ENCODE results near the gene FBXW7. TPM values are rescaled to one million over a fixed set of nuclear protein-coding genes. Genes with fewer than 3 reads are reported as not detected.

Gene FBXW7
- total RNA-seq, 4 donors from 2014 or later = 76.4 to 199 (median 103) TPM

DNA sequence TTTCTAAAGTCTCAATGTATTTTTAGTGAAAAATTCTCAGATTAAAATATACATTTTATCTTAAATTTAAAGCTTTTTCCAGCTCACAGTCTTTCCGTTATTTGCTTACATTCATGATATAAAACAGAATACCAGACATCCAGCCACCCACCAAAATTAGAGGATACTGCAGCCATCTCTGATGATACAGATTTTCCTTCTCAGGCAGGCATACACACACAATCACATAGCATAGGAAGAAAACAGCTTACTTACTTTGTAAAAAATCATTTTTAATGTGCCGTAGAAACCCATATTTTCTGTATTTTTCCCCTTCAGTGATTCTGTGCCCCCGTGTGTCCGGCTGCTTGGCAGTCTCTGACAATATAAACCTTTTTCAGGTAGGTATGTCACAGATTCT, 183.7 kb downstream of the FBXW7 start:
- peak overlapping the region; percentile 12 for H3K4me3 ChIP-seq (ENCODE audit: low read depth, poor library complexity, severe bottlenecking)
- no peak for DNase-seq (ENCODE audit: low spot score in 2 of 2)
- intact Hi-C loops (cut with DNase I; ENCODE audit: low total_unique reads) = no loop called here
- 9 to 13% methylated on average over 4 of the region's 4 CpGs for WGBS, 2 donors
- no peak for TF ChIP-seq POLR2A (IDR thresholded peaks at IDR 0.05)
- TF ChIP-seq, protein P1, sequence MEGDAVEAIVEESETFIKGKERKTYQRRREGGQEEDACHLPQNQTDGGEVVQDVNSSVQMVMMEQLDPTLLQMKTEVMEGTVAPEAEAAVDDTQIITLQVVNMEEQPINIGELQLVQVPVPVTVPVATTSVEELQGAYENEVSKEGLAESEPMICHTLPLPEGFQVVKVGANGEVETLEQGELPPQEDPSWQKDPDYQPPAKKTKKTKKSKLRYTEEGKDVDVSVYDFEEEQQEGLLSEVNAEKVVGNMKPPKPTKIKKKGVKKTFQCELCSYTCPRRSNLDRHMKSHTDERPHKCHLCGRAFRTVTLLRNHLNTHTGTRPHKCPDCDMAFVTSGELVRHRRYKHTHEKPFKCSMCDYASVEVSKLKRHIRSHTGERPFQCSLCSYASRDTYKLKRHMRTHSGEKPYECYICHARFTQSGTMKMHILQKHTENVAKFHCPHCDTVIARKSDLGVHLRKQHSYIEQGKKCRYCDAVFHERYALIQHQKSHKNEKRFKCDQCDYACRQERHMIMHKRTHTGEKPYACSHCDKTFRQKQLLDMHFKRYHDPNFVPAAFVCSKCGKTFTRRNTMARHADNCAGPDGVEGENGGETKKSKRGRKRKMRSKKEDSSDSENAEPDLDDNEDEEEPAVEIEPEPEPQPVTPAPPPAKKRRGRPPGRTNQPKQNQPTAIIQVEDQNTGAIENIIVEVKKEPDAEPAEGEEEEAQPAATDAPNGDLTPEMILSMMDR (IDR thresholded peaks at IDR 0.05) = no peak

DNA sequence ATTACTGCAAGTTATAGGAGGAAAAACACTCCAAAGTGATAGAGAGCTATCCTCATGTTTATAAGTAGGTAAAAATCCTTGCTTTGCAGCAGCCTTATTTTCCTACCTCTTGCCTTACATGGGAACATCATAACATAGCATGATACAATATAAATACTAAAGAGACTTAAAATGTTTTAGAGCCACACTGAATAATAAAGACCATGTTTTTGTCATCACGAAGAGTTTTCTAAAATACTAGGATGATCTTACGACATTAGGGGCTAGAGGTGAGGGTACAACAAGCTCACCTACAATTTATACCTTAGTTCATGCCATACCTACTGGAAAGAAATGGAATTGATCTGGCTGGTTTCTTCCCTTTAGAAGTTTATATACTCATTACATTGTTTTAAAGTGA, 184.8 kb downstream of the FBXW7 start:
- DNase-seq (ENCODE audit: low spot score in 2 of 2) = no peak
- 28 to 39% methylated on average over 2 of the region's 2 CpGs for WGBS, 2 donors
- no peak for TF ChIP-seq POLR2A (IDR thresholded peaks at IDR 0.05)
- TF ChIP-seq, protein P1 (IDR thresholded peaks at IDR 0.05) = no peak
- no peak overlapping the region for H3K4me3 ChIP-seq (ENCODE audit: low read depth, poor library complexity, severe bottlenecking)
- intact Hi-C loops (cut with DNase I; ENCODE audit: low total_unique reads) = no loop called here

DNA sequence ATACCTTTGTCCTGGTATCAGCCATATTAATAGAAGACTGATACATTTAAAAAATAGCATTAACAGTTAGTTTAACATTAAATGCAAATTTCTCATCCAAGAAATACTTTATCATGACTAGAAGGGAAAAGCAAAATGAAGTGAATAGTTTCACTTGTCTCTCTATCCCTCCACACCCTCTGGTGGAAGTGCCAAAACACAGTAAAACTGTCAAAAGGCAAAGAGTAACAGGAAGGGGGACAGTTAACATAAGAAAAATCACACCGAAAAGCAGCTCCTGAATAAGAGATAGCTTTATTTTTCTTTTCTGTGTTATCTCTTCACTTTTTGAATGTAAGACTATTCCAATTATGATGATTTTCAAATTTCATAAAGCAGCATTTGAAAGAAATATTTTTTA, 187.2 kb downstream of the FBXW7 start:
- intact Hi-C loops (cut with DNase I; ENCODE audit: low total_unique reads) = no loop called here
- DNase-seq (ENCODE audit: low spot score in 2 of 2) = no peak
- no peak for TF ChIP-seq POLR2A (IDR thresholded peaks at IDR 0.05)
- H3K4me3 ChIP-seq (ENCODE audit: low read depth, poor library complexity, severe bottlenecking) = no peak overlapping the region
- WGBS, 2 donors = 29 to 39% methylated on average over 1 of the region's 1 CpG

DNA sequence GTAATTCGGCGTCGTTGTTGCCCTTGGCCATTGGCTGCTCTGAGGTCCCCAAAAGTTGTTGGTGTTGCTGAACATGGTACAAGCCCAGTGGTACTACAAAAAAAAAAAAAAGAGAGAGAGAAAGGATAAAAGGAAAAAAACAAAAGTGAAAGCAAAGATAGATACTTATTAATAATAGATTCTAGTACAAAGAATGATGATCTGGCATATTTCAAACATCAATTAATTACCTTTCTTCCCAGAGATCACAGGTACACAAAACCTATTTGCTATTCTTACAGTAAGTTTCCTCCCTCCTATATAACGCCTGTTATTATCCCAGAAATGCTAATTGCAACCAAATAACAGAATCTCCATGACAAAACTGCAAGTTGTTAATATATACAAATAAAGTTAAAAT, 188.9 kb downstream of the FBXW7 start:
- intact Hi-C loops (cut with DNase I; ENCODE audit: low total_unique reads) = no loop called here
- no peak for DNase-seq (ENCODE audit: low spot score in 2 of 2)
- WGBS, 2 donors = 69 to 70% methylated on average over 4 of the region's 4 CpGs
- no peak for TF ChIP-seq POLR2A (IDR thresholded peaks at IDR 0.05)
- TF ChIP-seq, protein P1 (IDR thresholded peaks at IDR 0.05) = no peak
- H3K4me3 ChIP-seq (ENCODE audit: low read depth, poor library complexity, severe bottlenecking) = no peak overlapping the region

- no peak for DNase-seq (ENCODE audit: low spot score in 2 of 2)
- TF ChIP-seq, protein P1 (IDR thresholded peaks at IDR 0.05) = no peak
- TF ChIP-seq POLR2A (IDR thresholded peaks at IDR 0.05) = no peak
- WGBS, 2 donors = 65 to 69% methylated on average over 2 of the region's 2 CpGs
- H3K4me3 ChIP-seq (ENCODE audit: low read depth, poor library complexity, severe bottlenecking) = no peak overlapping the region
- intact Hi-C loops (cut with DNase I; ENCODE audit: low total_unique reads) = no loop called here
Observed at GRCh38 chr4:152346526-152346925, 189.4 kb downstream of the FBXW7 start.

DNA sequence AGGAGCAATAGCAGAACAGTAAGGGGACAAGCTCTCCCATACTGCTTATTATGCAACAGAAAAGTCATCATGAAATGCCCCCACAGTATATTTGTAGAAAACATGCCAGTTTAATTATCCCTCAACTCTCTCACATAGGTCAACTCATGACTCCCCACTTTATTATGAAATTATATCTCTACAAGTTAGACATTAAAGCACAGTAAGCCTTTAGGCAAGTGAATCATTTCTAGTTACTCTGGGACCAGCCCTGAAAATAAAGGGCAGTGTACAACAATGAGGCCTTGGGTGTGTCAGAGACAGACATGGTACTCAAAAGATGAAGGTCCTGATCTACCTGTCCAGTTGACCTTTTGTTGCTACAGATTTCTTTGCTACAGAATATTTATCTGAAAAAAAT, 191.9 kb downstream of the FBXW7 start:
- TF ChIP-seq POLR2A (IDR thresholded peaks at IDR 0.05) = no peak
- TF ChIP-seq, protein P1 (IDR thresholded peaks at IDR 0.05) = no peak
- H3K4me3 ChIP-seq (ENCODE audit: low read depth, poor library complexity, severe bottlenecking) = no peak overlapping the region
- intact Hi-C loops (cut with DNase I; ENCODE audit: low total_unique reads) = no loop called here
- DNase-seq (ENCODE audit: low spot score in 2 of 2) = no peak

All from lower leg skin (tissue), 4 donors.